ENCODE data around the gene KDM4B. TPM values are rescaled to one million over a fixed set of nuclear protein-coding genes. Genes with fewer than 3 reads are reported as not detected.

Gene KDM4B
- polyA plus RNA-seq, 3 donors = 6.4 to 22.7 (median 12.7) TPM

DNA sequence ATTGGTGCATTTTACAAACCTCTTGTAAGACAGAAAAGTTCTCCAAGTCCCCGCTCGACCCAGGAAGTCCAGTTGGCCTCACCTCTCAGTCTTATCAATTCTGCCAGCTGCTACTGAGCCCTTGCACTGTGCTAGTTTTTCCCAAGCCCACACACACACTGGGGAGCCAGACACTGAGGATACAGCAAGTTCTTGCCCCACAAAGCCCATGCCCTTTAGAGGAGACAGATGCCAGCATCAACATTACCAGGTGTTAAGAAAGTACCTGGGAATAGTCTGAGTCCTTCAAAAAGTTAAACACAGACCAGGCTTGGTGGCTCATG is 196.7 kb downstream of the KDM4B start:
- H3K27me3 Mint-ChIP-seq (ENCODE audit: low read depth in 3 of 3) = peaks cover 4 to 20% (median 5%) of the 10 kb centered on the region in 3 donors
- intact Hi-C loops (cut with micrococcal nuclease) = no loop called here
- H3K4me3 Mint-ChIP-seq = no peak overlapping the region
- Histone ChIP-seq H4K20me1 (ENCODE audit: insufficient read depth, low read length) (no peaks in the 10 kb centered on the region), H3K4me2 (replicated peaks; ENCODE audit: extremely low read depth, low read length, poor library complexity, severe bottlenecking) (no peak overlapping the region), H3K36me3 (replicated peaks in 1 of 2; ENCODE audit: control insufficient read depth in 1 of 2, insufficient read depth in 2 of 2, low read length in 2 of 2) (no peaks in the 10 kb centered on the region), H3K27ac (ENCODE audit: low read depth in 1 of 2, low read length in 2 of 2) (no peak overlapping the region), H2AFZ (ENCODE audit: insufficient read depth, low read depth, low read length, poor library complexity, severe bottlenecking) (no peak overlapping the region), H3K4me1 (ENCODE audit: control insufficient read depth in 1 of 2, insufficient read depth in 2 of 2, low read length in 2 of 2) (no peaks in the 10 kb centered on the region), H3K9me3 (replicated peaks in 1 of 2; ENCODE audit: control insufficient read depth in 1 of 2, insufficient read depth in 1 of 2, low read length in 2 of 2) (no peaks in the 10 kb centered on the region), H3K79me2 (ENCODE audit: insufficient read depth, low read length) (no peaks in the 10 kb centered on the region), H3K4me3 (replicated peaks in 1 of 3; ENCODE audit: low read depth in 2 of 3, low read length in 3 of 3) (no peak overlapping the region), H3K27me3 (ENCODE audit: control insufficient read depth in 2 of 2, insufficient read depth in 2 of 2, low read length in 2 of 2) (no peaks in the 10 kb centered on the region), H3K9ac (ENCODE audit: insufficient read depth, low read length, poor library complexity, severe bottlenecking) (no peak overlapping the region)
- H3K9me3 Mint-ChIP-seq = peaks cover 0 to 7% (median 3%) of the 10 kb centered on the region in 7 donors
- H3K27ac Mint-ChIP-seq = no peak overlapping the region
- 83% methylated on average over 2 of the region's 2 CpGs for WGBS (ENCODE audit: insufficient coverage)
- no peaks in the 10 kb centered on the region for H3K36me3 Mint-ChIP-seq
- no peaks in the 10 kb centered on the region for H3K4me1 Mint-ChIP-seq
- DNase-seq = no peak
- TF ChIP-seq, protein P1, sequence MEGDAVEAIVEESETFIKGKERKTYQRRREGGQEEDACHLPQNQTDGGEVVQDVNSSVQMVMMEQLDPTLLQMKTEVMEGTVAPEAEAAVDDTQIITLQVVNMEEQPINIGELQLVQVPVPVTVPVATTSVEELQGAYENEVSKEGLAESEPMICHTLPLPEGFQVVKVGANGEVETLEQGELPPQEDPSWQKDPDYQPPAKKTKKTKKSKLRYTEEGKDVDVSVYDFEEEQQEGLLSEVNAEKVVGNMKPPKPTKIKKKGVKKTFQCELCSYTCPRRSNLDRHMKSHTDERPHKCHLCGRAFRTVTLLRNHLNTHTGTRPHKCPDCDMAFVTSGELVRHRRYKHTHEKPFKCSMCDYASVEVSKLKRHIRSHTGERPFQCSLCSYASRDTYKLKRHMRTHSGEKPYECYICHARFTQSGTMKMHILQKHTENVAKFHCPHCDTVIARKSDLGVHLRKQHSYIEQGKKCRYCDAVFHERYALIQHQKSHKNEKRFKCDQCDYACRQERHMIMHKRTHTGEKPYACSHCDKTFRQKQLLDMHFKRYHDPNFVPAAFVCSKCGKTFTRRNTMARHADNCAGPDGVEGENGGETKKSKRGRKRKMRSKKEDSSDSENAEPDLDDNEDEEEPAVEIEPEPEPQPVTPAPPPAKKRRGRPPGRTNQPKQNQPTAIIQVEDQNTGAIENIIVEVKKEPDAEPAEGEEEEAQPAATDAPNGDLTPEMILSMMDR (IDR thresholded peaks at IDR 0.05) = no peak

DNA sequence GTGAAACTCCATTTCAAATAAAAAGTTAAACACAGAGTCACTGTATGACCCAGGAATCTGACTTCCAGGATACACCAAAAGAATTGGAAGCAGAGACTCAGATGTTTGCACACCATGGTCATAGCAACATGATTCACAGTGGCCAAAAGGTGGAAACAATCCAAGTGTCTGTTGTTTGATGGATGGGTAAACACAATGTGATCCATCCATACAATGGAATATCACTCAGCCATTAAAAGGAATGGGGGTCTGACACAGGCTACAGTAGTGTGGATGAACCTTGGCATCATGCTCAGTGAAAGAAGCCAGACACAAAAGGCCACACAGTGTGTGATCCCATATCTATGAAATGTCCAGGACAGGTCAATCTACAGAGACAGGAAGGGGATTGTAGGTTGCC is 197.3 kb downstream of the KDM4B start:
- no peak overlapping the region for H3K4me2 ChIP-seq (replicated peaks; ENCODE audit: extremely low read depth, low read length, poor library complexity, severe bottlenecking)
- H3K4me3 Mint-ChIP-seq = no peak overlapping the region
- peaks cover 0 to 7% (median 3%) of the 10 kb centered on the region in 7 donors for H3K9me3 Mint-ChIP-seq
- no peak overlapping the region for H3K27ac ChIP-seq (ENCODE audit: low read depth in 1 of 2, low read length in 2 of 2)
- TF ChIP-seq, protein P1 (IDR thresholded peaks at IDR 0.05) = no peak
- H4K20me1 ChIP-seq (ENCODE audit: insufficient read depth, low read length) = no peaks in the 10 kb centered on the region
- H3K4me1 Mint-ChIP-seq = no peaks in the 10 kb centered on the region
- no peak overlapping the region for H2AFZ ChIP-seq (ENCODE audit: insufficient read depth, low read depth, low read length, poor library complexity, severe bottlenecking)
- intact Hi-C loops (cut with micrococcal nuclease) = no loop called here
- no peaks in the 10 kb centered on the region for H3K79me2 ChIP-seq (ENCODE audit: insufficient read depth, low read length)
- DNase-seq = no peak
- no peaks in the 10 kb centered on the region for H3K9me3 ChIP-seq (replicated peaks in 1 of 2; ENCODE audit: control insufficient read depth in 1 of 2, insufficient read depth in 1 of 2, low read length in 2 of 2)
- peaks cover 4 to 20% (median 5%) of the 10 kb centered on the region in 3 donors for H3K27me3 Mint-ChIP-seq (ENCODE audit: low read depth in 3 of 3)
- H3K9ac ChIP-seq (ENCODE audit: insufficient read depth, low read length, poor library complexity, severe bottlenecking) = no peak overlapping the region
- no peak overlapping the region for H3K4me3 ChIP-seq (replicated peaks in 1 of 3; ENCODE audit: low read depth in 2 of 3, low read length in 3 of 3)
- H3K36me3 Mint-ChIP-seq = no peaks in the 10 kb centered on the region
- no peak overlapping the region for H3K27ac Mint-ChIP-seq
- H3K4me1 ChIP-seq (ENCODE audit: control insufficient read depth in 1 of 2, insufficient read depth in 2 of 2, low read length in 2 of 2) = no peaks in the 10 kb centered on the region
- H3K36me3 ChIP-seq (replicated peaks in 1 of 2; ENCODE audit: control insufficient read depth in 1 of 2, insufficient read depth in 2 of 2, low read length in 2 of 2) = no peaks in the 10 kb centered on the region
- H3K27me3 ChIP-seq (ENCODE audit: control insufficient read depth in 2 of 2, insufficient read depth in 2 of 2, low read length in 2 of 2) = no peaks in the 10 kb centered on the region

Measured in CD14-positive monocyte (primary cell).